Neural progenitor cell (in vitro differentiated cells): ENCODE data around the gene MGRN1.

Source experiments
- EZH2 ChIP-seq: fragments of 200-600 bp; sonication (generic); IDR thresholded peaks from 2 replicates; pipeline ENCODE4 v1.6.1; 2017; ENCODE audit warnings: antibody characterized with exemption, mild to moderate bottlenecking, moderate library complexity
- TF ChIP-seq, protein P1 (sequence below): fragments of 200-600 bp; sonication (generic); IDR thresholded peaks from 2 replicates; pipeline ENCODE4 v1.5.1; 2017; ENCODE audit warnings: antibody characterized with exemption, mild to moderate bottlenecking

DNA sequence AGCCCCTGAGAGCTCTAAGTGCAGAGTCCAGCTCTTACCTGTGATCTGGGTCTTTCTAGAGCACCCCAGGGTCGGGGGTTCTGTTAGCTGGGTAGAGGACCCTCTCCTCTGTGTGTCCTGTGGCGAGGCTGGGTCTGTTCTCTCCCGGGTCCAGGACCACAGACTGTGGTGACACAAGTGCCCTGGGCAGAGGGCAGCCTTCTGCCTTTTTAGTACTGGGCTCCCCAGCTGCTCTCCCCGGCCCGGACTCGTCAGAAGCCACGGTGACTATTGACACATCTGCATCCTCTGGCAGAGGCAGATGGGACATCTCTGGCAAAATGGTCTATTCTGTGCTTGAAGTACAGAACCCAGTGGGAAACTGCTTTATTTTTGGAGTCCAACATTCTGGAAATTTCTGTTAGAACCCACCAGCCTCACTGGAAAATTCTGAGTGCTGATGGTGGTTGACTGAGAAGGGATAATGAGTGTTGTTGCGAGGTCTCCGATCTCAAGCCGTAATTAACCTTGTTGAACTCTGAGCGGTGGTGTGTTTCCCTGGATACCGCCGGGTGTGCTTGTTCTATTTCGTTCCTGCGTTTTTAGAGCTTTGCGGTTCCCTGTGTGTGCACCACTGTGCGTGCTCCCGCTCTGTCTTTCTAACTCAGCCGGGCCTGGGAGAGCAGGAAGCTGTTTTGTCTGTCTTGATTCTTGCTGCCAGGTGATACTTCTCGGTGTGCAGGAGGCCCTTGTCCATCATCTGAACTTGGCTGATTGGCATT, 42.8 kb downstream of the MGRN1 start:
- TF ChIP-seq, protein P1, sequence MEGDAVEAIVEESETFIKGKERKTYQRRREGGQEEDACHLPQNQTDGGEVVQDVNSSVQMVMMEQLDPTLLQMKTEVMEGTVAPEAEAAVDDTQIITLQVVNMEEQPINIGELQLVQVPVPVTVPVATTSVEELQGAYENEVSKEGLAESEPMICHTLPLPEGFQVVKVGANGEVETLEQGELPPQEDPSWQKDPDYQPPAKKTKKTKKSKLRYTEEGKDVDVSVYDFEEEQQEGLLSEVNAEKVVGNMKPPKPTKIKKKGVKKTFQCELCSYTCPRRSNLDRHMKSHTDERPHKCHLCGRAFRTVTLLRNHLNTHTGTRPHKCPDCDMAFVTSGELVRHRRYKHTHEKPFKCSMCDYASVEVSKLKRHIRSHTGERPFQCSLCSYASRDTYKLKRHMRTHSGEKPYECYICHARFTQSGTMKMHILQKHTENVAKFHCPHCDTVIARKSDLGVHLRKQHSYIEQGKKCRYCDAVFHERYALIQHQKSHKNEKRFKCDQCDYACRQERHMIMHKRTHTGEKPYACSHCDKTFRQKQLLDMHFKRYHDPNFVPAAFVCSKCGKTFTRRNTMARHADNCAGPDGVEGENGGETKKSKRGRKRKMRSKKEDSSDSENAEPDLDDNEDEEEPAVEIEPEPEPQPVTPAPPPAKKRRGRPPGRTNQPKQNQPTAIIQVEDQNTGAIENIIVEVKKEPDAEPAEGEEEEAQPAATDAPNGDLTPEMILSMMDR: no peak
- TF ChIP-seq EZH2: no peak
